Esophagus squamous epithelium (tissue), 5 donors: ENCODE data around the gene ITPKB. TPM values are rescaled to one million over a fixed set of nuclear protein-coding genes. Genes with fewer than 3 reads are reported as not detected.
A peak's percentile ranks its signal among the peaks of the same experiment; 100 is the strongest.

Experiments used
- DNase-seq: peaks from one replicate; lab custom pipeline; 2025; lab: John Stamatoyannopoulos, UW
- H3K27ac ChIP-seq, 4 donors: fragments of 200-600 bp; sonication (generic); one replicate each; pipeline ENCODE4 v1.5.1; 2016 to 2019; ENCODE audit warnings: mild to moderate bottlenecking in 1 of 4
- H3K27me3 ChIP-seq, 4 donors: fragments of 200-600 bp; sonication (generic); 1 replicate in 3 of 4; 2 replicates in 1 of 4; pipeline versions ENCODE4 v1.5.1 to v1.6.0; 2017 to 2021; ENCODE audit warnings: antibody characterized with exemption in 1 of 4
- H3K36me3 ChIP-seq, 3 donors: fragments of 200-600 bp; sonication (generic); one replicate each; pipeline ENCODE4 v1.5.1; 2016 to 2019
- H3K4me1 ChIP-seq, 3 donors: fragments of 200-600 bp; sonication (generic); one replicate each; pipeline ENCODE4 v1.5.1; 2017 to 2019
- H3K4me3 ChIP-seq, 4 donors: fragments of 200-600 bp; sonication (generic); 1 replicate in 3 of 4; 2 replicates in 1 of 4; pipeline ENCODE4 v1.5.1; 2016 to 2019; ENCODE audit warnings: mild to moderate bottlenecking in 2 of 4, moderate library complexity in 1 of 4
- H3K9me3 ChIP-seq, 3 donors: fragments of 200-600 bp; sonication (generic); one replicate each; pipeline ENCODE4 v1.5.1; 2016 to 2019
- POLR2A ChIP-seq, 4 donors: fragments of 450-650 bp; IDR thresholded peaks; one replicate each; pipeline ENCODE4 v1.6.1; 2017; ENCODE audit warnings: antibody characterized with exemption in 4 of 4, mild to moderate bottlenecking in 4 of 4, moderate library complexity in 3 of 4
- WGBS, 2 donors: methylation state at CpG; one replicate each; pipeline ENCODE4 v1.1.5; 2018; 5-methylcytosine and 5-hydroxymethylcytosine counted together
- intact Hi-C: fragments of 100-400 bp; cut with DNase I; formaldehyde crosslinking; loops from one replicate; pipeline ENCODE4 v1.15.0; 2022
- total RNA-seq, 4 donors: library from RNA; depleted of rRNA; stranded (reverse); fragments of >200 nt; gene quantifications; one replicate each; pipeline ENCODE4 v1.1.0, GENCODE V29; 2016
- TF ChIP-seq, protein P1 (sequence below), 6 experiments: fragments of 450-650 bp in 4 of 6; fragments of 200-600 bp in 2 of 6; sonication (generic) in 2 of 6; IDR thresholded peaks; one replicate each; pipeline ENCODE4 v1.5.1; 2016 to 2019; ENCODE audit warnings: antibody characterized with exemption in 6 of 6, mild to moderate bottlenecking in 4 of 6, moderate library complexity in 4 of 6
- donor health status: DM: yes; HTN: yes; CAD: no.

ITPKB gene
- total RNA-seq, 4 donors from 2014 or later, result 10.7 to 22.3 (median 15.9) TPM

DNA sequence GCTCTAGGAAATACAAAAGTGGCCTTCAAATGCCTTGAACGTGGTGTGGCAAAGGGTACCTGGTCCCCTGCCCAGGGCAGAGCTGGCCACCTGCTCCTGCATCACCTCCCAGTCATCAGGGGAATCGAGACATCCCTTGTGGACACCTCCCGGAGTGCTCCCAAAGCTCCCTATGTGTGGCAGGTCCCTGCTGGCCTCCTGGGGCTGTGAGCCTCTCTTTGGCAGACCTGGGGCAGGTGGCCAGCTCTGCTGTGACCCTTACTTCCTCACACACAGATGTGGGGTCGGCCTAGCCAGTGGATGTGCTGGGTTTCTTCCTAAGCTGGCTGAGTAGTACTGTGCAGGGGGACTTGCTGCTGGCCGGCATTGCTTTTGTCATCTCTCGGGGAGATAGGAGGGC is 86.5 kb downstream of the ITPKB start:
- H3K4me3 ChIP-seq, result no peak overlapping the region
- no peak for TF ChIP-seq POLR2A (IDR thresholded peaks at IDR 0.05)
- TF ChIP-seq, protein P1, sequence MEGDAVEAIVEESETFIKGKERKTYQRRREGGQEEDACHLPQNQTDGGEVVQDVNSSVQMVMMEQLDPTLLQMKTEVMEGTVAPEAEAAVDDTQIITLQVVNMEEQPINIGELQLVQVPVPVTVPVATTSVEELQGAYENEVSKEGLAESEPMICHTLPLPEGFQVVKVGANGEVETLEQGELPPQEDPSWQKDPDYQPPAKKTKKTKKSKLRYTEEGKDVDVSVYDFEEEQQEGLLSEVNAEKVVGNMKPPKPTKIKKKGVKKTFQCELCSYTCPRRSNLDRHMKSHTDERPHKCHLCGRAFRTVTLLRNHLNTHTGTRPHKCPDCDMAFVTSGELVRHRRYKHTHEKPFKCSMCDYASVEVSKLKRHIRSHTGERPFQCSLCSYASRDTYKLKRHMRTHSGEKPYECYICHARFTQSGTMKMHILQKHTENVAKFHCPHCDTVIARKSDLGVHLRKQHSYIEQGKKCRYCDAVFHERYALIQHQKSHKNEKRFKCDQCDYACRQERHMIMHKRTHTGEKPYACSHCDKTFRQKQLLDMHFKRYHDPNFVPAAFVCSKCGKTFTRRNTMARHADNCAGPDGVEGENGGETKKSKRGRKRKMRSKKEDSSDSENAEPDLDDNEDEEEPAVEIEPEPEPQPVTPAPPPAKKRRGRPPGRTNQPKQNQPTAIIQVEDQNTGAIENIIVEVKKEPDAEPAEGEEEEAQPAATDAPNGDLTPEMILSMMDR (IDR thresholded peaks at IDR 0.05), result no peak
- H3K9me3 ChIP-seq, result no peaks in the 10 kb centered on the region
- H3K27me3 ChIP-seq, result no peaks in the 10 kb centered on the region
- no peak overlapping the region for H3K27ac ChIP-seq
- no peak for DNase-seq
- peaks cover 1 to 15% (median 9%) of the 10 kb centered on the region in 3 donors for H3K36me3 ChIP-seq
- intact Hi-C loops, result no loop called here
- WGBS, 2 donors, result 91 to 100% methylated on average over 1 to 3 of the region's 6 CpGs
- H3K4me1 ChIP-seq, result peaks cover 0 to 57% (median 35%) of the 10 kb centered on the region in 3 donors

- H3K27me3 ChIP-seq, result no peaks in the 10 kb centered on the region
- H3K36me3 ChIP-seq, result peaks cover 10 to 24% (median 18%) of the 10 kb centered on the region in 3 donors
- H3K27ac ChIP-seq, result peak overlapping the region in 1 of 4 donors; percentile 53
- TF ChIP-seq POLR2A (IDR thresholded peaks at IDR 0.05), result no peak
- TF ChIP-seq, protein P1 (IDR thresholded peaks at IDR 0.05), result no peak
- 80 to 87% methylated on average over 1 to 2 of the region's 4 CpGs for WGBS, 2 donors
- peaks cover 3 to 49% (median 31%) of the 10 kb centered on the region in 3 donors for H3K4me1 ChIP-seq
- H3K4me3 ChIP-seq, result no peak overlapping the region
- H3K9me3 ChIP-seq, result no peaks in the 10 kb centered on the region
- intact Hi-C loops, result no loop called here
- no peak for DNase-seq
Observed at GRCh38 chr1:226651732-226652105, 87.4 kb downstream of the ITPKB start.

DNA sequence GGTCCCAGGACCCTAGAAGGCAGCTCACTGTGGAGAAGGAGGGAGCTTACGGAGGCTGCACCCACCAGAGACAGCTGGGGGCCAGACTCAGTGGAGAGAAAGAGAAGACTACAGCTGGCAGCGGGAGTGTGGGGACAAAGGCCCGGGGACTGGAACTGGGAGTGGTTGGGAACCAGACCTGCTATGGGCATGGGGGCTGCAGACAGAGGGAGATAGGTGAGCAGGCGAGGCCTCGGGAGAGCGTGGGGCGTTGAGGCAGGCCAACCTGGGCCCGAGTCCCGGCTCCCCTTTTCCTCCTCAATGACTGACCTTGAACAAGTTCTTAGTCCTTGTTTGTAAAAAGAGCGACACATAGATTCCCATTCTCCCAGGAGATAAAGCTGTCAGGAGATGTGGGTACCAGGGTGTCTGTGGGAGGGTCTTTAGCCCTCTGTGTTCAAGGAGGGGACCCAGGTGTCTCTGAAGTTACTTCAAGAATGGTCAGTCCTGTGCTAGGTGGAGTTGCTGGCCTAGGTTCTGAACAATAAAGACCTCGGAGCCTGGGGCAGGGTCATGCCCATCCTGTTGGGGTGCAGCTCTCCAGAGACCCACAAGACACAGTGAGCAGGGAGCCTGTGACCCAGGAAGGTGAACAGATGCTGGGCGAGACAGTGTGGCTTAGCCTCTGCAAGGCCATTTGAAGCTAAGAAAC is 87.9 kb downstream of the ITPKB start:
- DNase-seq, result no peak
- H3K4me3 ChIP-seq, result no peak overlapping the region
- TF ChIP-seq, protein P1 (IDR thresholded peaks at IDR 0.05), result no peak
- no peak for TF ChIP-seq POLR2A (IDR thresholded peaks at IDR 0.05)
- H3K9me3 ChIP-seq, result no peaks in the 10 kb centered on the region
- H3K36me3 ChIP-seq, result peaks cover 15 to 29% (median 21%) of the 10 kb centered on the region in 3 donors
- H3K27me3 ChIP-seq, result no peaks in the 10 kb centered on the region
- intact Hi-C loops, result no loop called here
- 90% methylated on average over 9 to 10 of the region's 12 CpGs for WGBS, 2 donors
- peak overlapping the region in 1 of 4 donors; percentile 53 for H3K27ac ChIP-seq
- peaks cover 9 to 49% (median 26%) of the 10 kb centered on the region in 3 donors for H3K4me1 ChIP-seq

DNA sequence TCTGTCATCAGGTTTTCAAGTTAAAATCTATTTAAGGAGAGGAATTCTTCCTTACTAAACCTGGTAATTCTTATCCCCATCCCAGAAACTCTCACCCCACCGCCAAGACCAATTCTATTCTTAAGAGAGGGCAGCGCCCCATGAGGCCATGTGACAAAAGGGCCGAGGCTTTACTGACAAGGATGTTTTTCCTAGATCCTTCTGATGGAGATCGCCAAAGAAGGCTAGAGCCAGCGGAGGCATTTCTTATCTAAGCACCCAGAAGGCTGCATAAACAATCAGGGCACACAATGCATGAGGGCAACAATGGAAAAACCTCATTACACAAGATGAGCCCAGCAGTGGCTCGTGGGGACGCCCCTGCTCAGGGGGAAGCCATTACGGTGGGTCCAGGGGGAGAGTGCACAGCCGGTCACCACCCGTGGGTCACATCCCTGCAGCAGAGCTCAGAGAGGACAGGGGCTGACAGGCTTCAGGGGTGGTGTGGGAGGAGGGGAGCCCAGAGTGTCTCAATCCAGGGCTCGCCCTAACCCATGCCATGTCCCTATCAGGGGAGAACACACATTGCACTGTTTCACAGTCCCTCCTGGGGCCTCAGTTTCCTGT is 88.7 kb downstream of the ITPKB start:
- intact Hi-C loops, result no loop called here
- no peaks in the 10 kb centered on the region for H3K27me3 ChIP-seq
- peaks cover 15 to 33% (median 21%) of the 10 kb centered on the region in 3 donors for H3K36me3 ChIP-seq
- no peak for TF ChIP-seq POLR2A (IDR thresholded peaks at IDR 0.05)
- TF ChIP-seq, protein P1 (IDR thresholded peaks at IDR 0.05), result no peak
- H3K9me3 ChIP-seq, result no peaks in the 10 kb centered on the region
- 45 to 79% methylated on average over 5 to 8 of the region's 11 CpGs for WGBS, 2 donors
- peaks cover 17 to 49% (median 24%) of the 10 kb centered on the region in 3 donors for H3K4me1 ChIP-seq
- DNase-seq, result no peak
- no peak overlapping the region for H3K4me3 ChIP-seq
- H3K27ac ChIP-seq, result peak overlapping the region in 1 of 4 donors; percentile 53

DNA sequence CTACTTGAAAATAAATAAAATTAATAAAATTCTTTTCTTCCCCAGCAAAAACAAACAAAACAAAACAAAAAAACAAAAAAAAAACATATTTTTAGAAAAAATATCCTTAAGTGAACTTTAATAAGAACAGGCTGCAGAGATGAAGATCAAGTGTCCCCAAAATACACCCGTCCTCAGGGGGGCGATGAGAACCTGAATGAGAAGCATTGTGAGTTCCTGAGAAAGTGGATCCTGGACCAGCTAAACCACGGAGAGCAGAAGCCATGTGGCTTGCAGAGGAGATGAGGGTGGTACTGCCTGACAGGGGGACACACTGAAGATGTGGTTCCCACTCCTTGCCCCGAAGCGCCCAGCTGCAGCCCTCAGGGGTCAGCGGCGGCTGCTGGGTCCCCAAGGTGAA is 89.3 kb downstream of the ITPKB start:
- Histone ChIP-seq H3K36me3 (peaks cover 20 to 35% (median 21%) of the 10 kb centered on the region in 3 donors), H3K4me3 (no peak overlapping the region), H3K9me3 (no peaks in the 10 kb centered on the region), H3K4me1 (peaks cover 18 to 49% (median 23%) of the 10 kb centered on the region in 3 donors), H3K27me3 (no peaks in the 10 kb centered on the region), H3K27ac (peak overlapping the region in 1 of 4 donors; percentile 16)
- WGBS, 2 donors, result 52 to 62% methylated on average over 7 of the region's 7 CpGs
- DNase-seq, result no peak
- TF ChIP-seq, protein P1 (IDR thresholded peaks at IDR 0.05), result peak in 3 of 6 experiments; percentile 16 to 29 (median 17)
- TF ChIP-seq POLR2A (IDR thresholded peaks at IDR 0.05), result no peak
- intact Hi-C loops, result loop anchor here (10.0 kb wide), 1 partner anchor 85 kb away; the partner anchor contains the start of gene ITPKB
